ENCODE results near the gene TBCC. TPM values are rescaled to one million over a fixed set of nuclear protein-coding genes. Genes with fewer than 3 reads are reported as not detected.

The TBCC gene
- total RNA-seq, 4 donors from 2014 or later, result 5.2 to 43.3 (median 27.3) TPM

GRCh38 chr6:42771741-42772100 is 25.8 kb upstream of the TBCC start:
- Histone ChIP-seq H3K4me1 (peaks cover 7 to 30% (median 19%) of the 10 kb centered on the region in 4 donors), H3K27ac (peak overlapping the region; percentile 47 to 76 (median 56)), H3K36me3 (no peaks in the 10 kb centered on the region), H3K27me3 (no peaks in the 10 kb centered on the region), H3K9me3 (no peaks in the 10 kb centered on the region), H3K4me3 (peak overlapping the region in 1 of 4 donors; percentile 27)
- TF ChIP-seq POLR2A (IDR thresholded peaks at IDR 0.05), result no peak
- no peak for DNase-seq
- intact Hi-C loops (cut with DNase I; ENCODE audit: low total_unique reads) (no loop called here), in situ Hi-C loops (cut with MboI; ENCODE audit: low pct_ligation_motif_present in 1 of 4, low pct_unique_long_range_greater_than_20kb in 1 of 4, low sequenced_read_pairs in 3 of 4) (no loop called here)
- WGBS, 2 donors (ENCODE audit: low coverage in 1 of 2), result 45 to 49% methylated on average over 3 of the region's 3 CpGs

GRCh38 chr6:42769836-42770235 is 23.9 kb upstream of the TBCC start:
- H3K9me3 ChIP-seq, result no peaks in the 10 kb centered on the region
- H3K36me3 ChIP-seq, result no peaks in the 10 kb centered on the region
- peaks cover 0 to 27% (median 10%) of the 10 kb centered on the region in 4 donors for H3K4me1 ChIP-seq
- H3K4me3 ChIP-seq, result no peak overlapping the region
- in situ Hi-C loops (cut with MboI; ENCODE audit: low pct_ligation_motif_present in 1 of 4, low pct_unique_long_range_greater_than_20kb in 1 of 4, low sequenced_read_pairs in 3 of 4), result no loop called here
- no peak overlapping the region for H3K27ac ChIP-seq
- no peak for DNase-seq
- intact Hi-C loops (cut with DNase I; ENCODE audit: low total_unique reads), result no loop called here
- TF ChIP-seq EP300 (IDR thresholded peaks at IDR 0.05; ENCODE audit: low read depth) (no peak), CTCF (IDR thresholded peaks at IDR 0.05) (no peak)
- no peaks in the 10 kb centered on the region for H3K27me3 ChIP-seq
- WGBS, 2 donors (ENCODE audit: low coverage in 1 of 2), result 79 to 95% methylated on average over 2 of the region's 2 CpGs

- no peaks in the 10 kb centered on the region for H3K36me3 ChIP-seq
- no peaks in the 10 kb centered on the region for H3K9me3 ChIP-seq
- peaks cover 0 to 23% (median 10%) of the 10 kb centered on the region in 4 donors for H3K4me1 ChIP-seq
- DNase-seq, result no peak
- no peak for TF ChIP-seq POLR2AphosphoS5 (IDR thresholded peaks at IDR 0.05)
- no peak for TF ChIP-seq CTCF (IDR thresholded peaks at IDR 0.05)
- no peak for TF ChIP-seq POLR2A (IDR thresholded peaks at IDR 0.05)
- WGBS, 2 donors (ENCODE audit: low coverage in 1 of 2), result 94% methylated on average over 4 of the region's 4 CpGs; no CpG with 5 or more reads in 1 of the 2 donors
- H3K27ac ChIP-seq, result no peak overlapping the region
- in situ Hi-C loops (cut with MboI; ENCODE audit: low pct_ligation_motif_present in 1 of 4, low pct_unique_long_range_greater_than_20kb in 1 of 4, low sequenced_read_pairs in 3 of 4), result no loop called here
- H3K4me3 ChIP-seq, result no peak overlapping the region
- H3K27me3 ChIP-seq, result no peaks in the 10 kb centered on the region
- intact Hi-C loops (cut with DNase I; ENCODE audit: low total_unique reads), result no loop called here
These were observed 23.1 kb upstream of the TBCC start for GRCh38 chr6:42769051-42769450.

GRCh38 chr6:42766163-42766670 is 20.3 kb upstream of the TBCC start:
- Histone ChIP-seq H3K36me3 (no peaks in the 10 kb centered on the region), H3K27me3 (no peaks in the 10 kb centered on the region), H3K9me3 (no peaks in the 10 kb centered on the region), H3K4me1 (peaks cover 0 to 34% (median 13%) of the 10 kb centered on the region in 4 donors), H3K4me3 (no peak overlapping the region), H3K27ac (peak overlapping the region in 1 of 4 donors; percentile 41)
- no peak for TF ChIP-seq EP300 (IDR thresholded peaks at IDR 0.05; ENCODE audit: low read depth)
- TF ChIP-seq CTCF (IDR thresholded peaks at IDR 0.05), result no peak
- TF ChIP-seq POLR2A (IDR thresholded peaks at IDR 0.05), result no peak
- no peak for TF ChIP-seq POLR2AphosphoS5 (IDR thresholded peaks at IDR 0.05)
- in situ Hi-C loops (cut with MboI; ENCODE audit: low pct_ligation_motif_present in 1 of 4, low pct_unique_long_range_greater_than_20kb in 1 of 4, low sequenced_read_pairs in 3 of 4), result no loop called here
- WGBS, 2 donors (ENCODE audit: low coverage in 1 of 2), result 84 to 98% methylated on average over 4 to 5 of the region's 5 CpGs
- intact Hi-C loops (cut with DNase I; ENCODE audit: low total_unique reads), result no loop called here
- no peak for DNase-seq
